D341Med (cell line): ENCODE results near the gene ZNF319.
"Not testable (repeated sequence)": the region's sequence is repeated elsewhere in the genome, so short reads cannot be mapped to it uniquely, and the experiment has no call there.

ENCODE experiments used
- DNase-seq: peaks from one replicate; pipeline ENCODE4 v3.0.0; 2012; ENCODE audit warnings: low spot score

ZNF319 gene

GRCh38 chr16:58021661-58022551, 21.4 kb upstream of the ZNF319 start:
- DNase-seq = no peak

- DNase-seq = peak; percentile 72
Measured at GRCh38 chr16:58020628-58021521, 20.4 kb upstream of the ZNF319 start.

- DNase-seq = no peak
Measured at GRCh38 chr16:58019866-58020538, 19.5 kb upstream of the ZNF319 start.

GRCh38 chr16:58018803-58019202, 18.3 kb upstream of the ZNF319 start:
- peak; percentile 63 for DNase-seq

- no peak for DNase-seq
Measured at GRCh38 chr16:58016840-58017446, 16.5 kb upstream of the ZNF319 start.

GRCh38 chr16:58013201-58013956, 12.9 kb upstream of the ZNF319 start:
- no peak for DNase-seq

GRCh38 chr16:58012481-58012880, 12.0 kb upstream of the ZNF319 start:
- no peak for DNase-seq

GRCh38 chr16:58011652-58012051, 11.2 kb upstream of the ZNF319 start:
- DNase-seq = no peak

GRCh38 chr16:58010886-58011285, 10.4 kb upstream of the ZNF319 start:
- DNase-seq = no peak

GRCh38 chr16:58009856-58010416, 9.5 kb upstream of the ZNF319 start:
- no peak for DNase-seq

- DNase-seq = not testable (repeated sequence)
Measured at GRCh38 chr16:58004736-58005135, 4.3 kb upstream of the ZNF319 start.

- DNase-seq = no peak
Measured at GRCh38 chr16:58002936-58003335, 2.5 kb upstream of the ZNF319 start.

- no peak for DNase-seq
Measured at GRCh38 chr16:58002416-58002800, 1.9 kb upstream of the ZNF319 start.

GRCh38 chr16:58001781-58002415, 1.4 kb upstream of the ZNF319 start:
- DNase-seq = no peak

- DNase-seq = peak; percentile 95
Measured at GRCh38 chr16:58000706-58001676, 519 bp upstream of the ZNF319 start, which contains the start of gene USB1. TSS of gene USB1 (plus strand) at chr16:58001407. CDS start at chr16:58001484, 77 bp downstream.

GRCh38 chr16:57999366-57999970, 1.0 kb downstream of the ZNF319 start:
- no peak for DNase-seq

GRCh38 chr16:57998992-57999365, 1.5 kb downstream of the ZNF319 start:
- no peak for DNase-seq

- no peak for DNase-seq
Measured at GRCh38 chr16:57998486-57998885, 2.0 kb downstream of the ZNF319 start.
